ENCODE data around the gene C5.

The C5 gene

GRCh38 chr9:120923620-120924328 lies 126.3 kb downstream of the C5 start:
- no peak for DNase-seq (ENCODE audit: low read depth)

- no peak for DNase-seq (ENCODE audit: low read depth)
Observed at GRCh38 chr9:120922404-120923195, 127.5 kb downstream of the C5 start.

- no peak for DNase-seq (ENCODE audit: low read depth)
Observed at GRCh38 chr9:120921661-120922181, 128.4 kb downstream of the C5 start.

GRCh38 chr9:120920806-120921178 lies 129.3 kb downstream of the C5 start:
- DNase-seq (ENCODE audit: low read depth): no peak

GRCh38 chr9:120919843-120920805 lies 130.0 kb downstream of the C5 start:
- no peak for DNase-seq (ENCODE audit: low read depth)

GRCh38 chr9:120918931-120919842 lies 130.9 kb downstream of the C5 start:
- DNase-seq (ENCODE audit: low read depth): no peak

- no peak for DNase-seq (ENCODE audit: low read depth)
Observed at GRCh38 chr9:120917929-120918762, 131.9 kb downstream of the C5 start.

- no peak for DNase-seq (ENCODE audit: low read depth)
Observed at GRCh38 chr9:120916991-120917880, 132.8 kb downstream of the C5 start.

GRCh38 chr9:120916588-120916987 lies 133.5 kb downstream of the C5 start:
- peak; percentile 73 for DNase-seq (ENCODE audit: low read depth)

GRCh38 chr9:120915854-120916470 lies 134.1 kb downstream of the C5 start:
- DNase-seq (ENCODE audit: low read depth): no peak

- DNase-seq (ENCODE audit: low read depth): no peak
Observed at GRCh38 chr9:120914953-120915352, 135.1 kb downstream of the C5 start.

GRCh38 chr9:120914396-120914795 lies 135.7 kb downstream of the C5 start:
- DNase-seq (ENCODE audit: low read depth): no peak

- DNase-seq (ENCODE audit: low read depth): no peak
Observed at GRCh38 chr9:120913647-120914264, 136.3 kb downstream of the C5 start.

GRCh38 chr9:120912958-120913646 lies 137.0 kb downstream of the C5 start:
- no peak for DNase-seq (ENCODE audit: low read depth)

- no peak for DNase-seq (ENCODE audit: low read depth)
Observed at GRCh38 chr9:120911295-120911837, 138.7 kb downstream of the C5 start.

GRCh38 chr9:120910643-120911042 lies 139.4 kb downstream of the C5 start:
- DNase-seq (ENCODE audit: low read depth): no peak

- no peak for DNase-seq (ENCODE audit: low read depth)
Observed at GRCh38 chr9:120909904-120910303, 140.2 kb downstream of the C5 start.
